HCT116 (cell line): Measurements from ENCODE around the gene GRM5. TPM values are rescaled to one million over a fixed set of nuclear protein-coding genes. Genes with fewer than 3 reads are reported as not detected.

Experiments used
- ATAC-seq: fragments of 200-7000 bp; cut with Tn5 transposase; 2 replicates; pipeline ENCODE4 v1.9.1; 2020; ENCODE audit warnings: mild to moderate bottlenecking, moderate library complexity
- BruUV-seq: library from RNA; stranded (reverse); fragments of 400-500 nt; replicated peaks from 2 replicates; lab custom pipeline; 2021; lab: Mats Ljungman, UMichigan
- CTCF ChIA-PET: fragments of 300-600 bp; sonication (Branson Sonifier 250); formaldehyde crosslinking; loops from one replicate; lab custom pipeline; 2021; ENCODE audit warnings: antibody characterized with exemption; lab: Charles Lee
- POLR2A ChIA-PET: fragments of 300-600, 350-600 bp; sonication (Branson Sonifier 250); formaldehyde crosslinking; loops from one replicate; lab custom pipeline; 2021; ENCODE audit warnings: antibody characterized with exemption; lab: Charles Lee
- RAD21 ChIA-PET, 2 experiments: fragments of 300-600 bp; sonication (Branson Sonifier 250); formaldehyde crosslinking; loops; one replicate each; lab custom pipeline; 2023; ENCODE audit warnings: low total read pairs in 2 of 2; ENCODE audit not compliant: uncharacterized antibody in 2 of 2, unreplicated experiment in 2 of 2, low non-redundant PET in 1 of 2; lab: Charles Lee
- DNase-seq: peaks from one replicate; pipeline ENCODE4 v3.0.0-alpha.2; 2010; ENCODE audit warnings: low read depth, low spot score
- H2AFZ ChIP-seq: fragments of 200-600 bp; shearing (Covaris generic), sonication (generic); 2 replicates; pipeline ENCODE4 v1.6.1; 2017; ENCODE audit warnings: low read depth, mixed run types, mixed read lengths, antibody characterized with exemption, low read length; ENCODE audit not compliant: poor library complexity, severe bottlenecking
- H3K27ac ChIP-seq: 2 replicates; pipeline ENCODE4 v1.5.1; 2012; ENCODE audit warnings: low read depth, low read length
- H3K27me3 ChIP-seq: fragments of 200-600 bp; sonication (generic); 2 replicates; pipeline ENCODE4 v1.6.1; 2016; ENCODE audit warnings: mixed run types, low read length, mixed read lengths; ENCODE audit not compliant: insufficient read depth
- H3K36me3 ChIP-seq, 2 experiments: fragments of 200-500 bp in 1 of 2; fragments of 200-600 bp in 1 of 2; sonication (Bioruptor generic) in 1 of 2; sonication (generic) in 1 of 2; 2 replicates each; pipeline versions ENCODE4 v1.5.1 to v1.6.1; 2014 to 2016; ENCODE audit warnings: low read length in 2 of 2, inconsistent platforms in 1 of 2, mixed read lengths in 1 of 2, mixed run types in 1 of 2; ENCODE audit not compliant: insufficient read depth in 2 of 2, control insufficient read depth in 1 of 2
- H3K4me1 ChIP-seq, 2 experiments: fragments of 200-600 bp in 1 of 2; sonication (generic) in 1 of 2; 2 replicates each; pipeline versions ENCODE4 v1.5.1 to v1.6.1; 2012 to 2017; ENCODE audit warnings: low read length in 2 of 2, inconsistent platforms in 1 of 2, mild to moderate bottlenecking in 1 of 2, mixed read lengths in 1 of 2, mixed run types in 1 of 2, moderate library complexity in 1 of 2; ENCODE audit not compliant: insufficient read depth in 2 of 2, control insufficient read depth in 1 of 2
- H3K4me2 ChIP-seq: fragments of 200-600 bp; sonication (generic); 2 replicates; pipeline ENCODE4 v1.6.1; 2017; ENCODE audit warnings: mixed run types, low read length, mixed read lengths
- H3K4me3 ChIP-seq, 2 experiments: fragments of 200-600 bp in 1 of 2; sonication (generic) in 1 of 2; replicated peaks in 1 of 2; 2 replicates each; pipeline ENCODE4 v1.5.1; 2011 to 2016; ENCODE audit warnings: low read length in 2 of 2, control low read depth in 1 of 2, low read depth in 1 of 2, mild to moderate bottlenecking in 1 of 2, mixed read lengths in 1 of 2, mixed run types in 1 of 2
- H3K79me2 ChIP-seq: fragments of 200-600 bp; sonication (generic); 2 replicates; pipeline ENCODE4 v1.6.1; 2017; ENCODE audit warnings: mild to moderate bottlenecking, mixed run types, low read length, moderate library complexity, mixed read lengths; ENCODE audit not compliant: insufficient read depth
- H3K9ac ChIP-seq: fragments of 200-600 bp; sonication (generic); 2 replicates; pipeline ENCODE4 v1.6.1; 2016; ENCODE audit warnings: low read length, mixed read lengths
- H3K9me2 ChIP-seq: fragments of 200-600 bp; sonication (generic), shearing (Covaris generic); 2 replicates; pipeline ENCODE4 v1.6.1; 2017; ENCODE audit warnings: mixed run types, mild to moderate bottlenecking, moderate library complexity; ENCODE audit not compliant: insufficient read depth
- H3K9me3 ChIP-seq, 2 experiments: fragments of 200-500 bp in 1 of 2; fragments of 200-600 bp in 1 of 2; sonication (Bioruptor generic) in 1 of 2; sonication (generic) in 1 of 2; 2 replicates each; pipeline ENCODE4 v1.6.1; 2014 to 2017; ENCODE audit warnings: low read length in 2 of 2, mixed read lengths in 2 of 2, inconsistent platforms in 1 of 2, low read depth in 1 of 2, mild to moderate bottlenecking in 1 of 2, mixed run types in 1 of 2, moderate library complexity in 1 of 2; ENCODE audit not compliant: control insufficient read depth in 1 of 2, insufficient read depth in 1 of 2
- H4K20me1 ChIP-seq: fragments of 200-600 bp; sonication (generic), shearing (Covaris generic); 2 replicates; pipeline ENCODE4 v1.6.1; 2017; ENCODE audit warnings: mixed run types, mild to moderate bottlenecking, moderate library complexity; ENCODE audit not compliant: insufficient read depth
- CBX3 ChIP-seq: IDR thresholded peaks from 2 replicates; pipeline ENCODE4 v1.6.1; 2012; ENCODE audit warnings: low read depth
- EGR1 ChIP-seq: IDR thresholded peaks from 2 replicates; pipeline ENCODE4 v1.6.1; 2012; ENCODE audit warnings: low read depth
- EZH2 ChIP-seq: fragments of 200-600 bp; sonication (generic); IDR thresholded peaks from 2 replicates; pipeline ENCODE4 v1.6.1; 2017; ENCODE audit warnings: antibody characterized with exemption, mixed run types
- EZH2phosphoT487 ChIP-seq: fragments of 200-600 bp; IDR thresholded peaks from 2 replicates; pipeline ENCODE4 v1.6.1; 2018; ENCODE audit warnings: antibody characterized with exemption, borderline replicate concordance
- FOSL1 ChIP-seq: IDR thresholded peaks from 2 replicates; pipeline ENCODE4 v1.6.1; 2012; ENCODE audit warnings: low read depth
- JUND ChIP-seq: IDR thresholded peaks from 2 replicates; pipeline ENCODE4 v1.6.1; 2012
- POLR2A ChIP-seq: IDR thresholded peaks from 2 replicates; pipeline ENCODE4 v1.7.0; 2011; ENCODE audit warnings: borderline replicate concordance; ENCODE audit not compliant: insufficient read depth, insufficient read length; ENCODE audit errors: extremely low read depth
- POLR2AphosphoS5 ChIP-seq: IDR thresholded peaks from 2 replicates; pipeline ENCODE4 v1.6.1; 2011; ENCODE audit warnings: mild to moderate bottlenecking, low read depth, low read length, moderate library complexity
- RAD21 ChIP-seq: IDR thresholded peaks from 2 replicates; pipeline ENCODE4 v1.6.1; 2012; ENCODE audit warnings: low read depth, mild to moderate bottlenecking
- SIN3A ChIP-seq: IDR thresholded peaks from 2 replicates; pipeline ENCODE4 v1.6.1; 2012; ENCODE audit warnings: low read depth
- TCF7L2 ChIP-seq: IDR thresholded peaks from 2 replicates; pipeline ENCODE4 v1.7.0; 2011; ENCODE audit warnings: borderline replicate concordance, inconsistent platforms; ENCODE audit not compliant: insufficient read depth, insufficient read length; ENCODE audit errors: extremely low read depth
- YY1 ChIP-seq: IDR thresholded peaks from 2 replicates; pipeline ENCODE4 v1.6.1; 2011; ENCODE audit warnings: low read length, low read depth, moderate library complexity, mild to moderate bottlenecking; ENCODE audit not compliant: insufficient replicate concordance; ENCODE audit errors: extremely low read depth
- intact Hi-C: fragments of 100-400 bp; cut with micrococcal nuclease; formaldehyde crosslinking; loops from 2 replicates; pipeline ENCODE4 v1.10.0; 2022
- total RNA-seq: library from RNA; stranded (reverse); gene quantifications from one replicate; pipeline ENCODE4 v1.2.1, GENCODE V29; 2021; ENCODE audit not compliant: unreplicated experiment
- TF ChIP-seq, protein P1 (sequence below): IDR thresholded peaks from 2 replicates; pipeline ENCODE4 v1.6.1; 2012
- TF ChIP-seq, protein P2 (sequence below), 3 experiments: fragments of 200-600 bp in 1 of 3; sonication (generic) in 1 of 3; IDR thresholded peaks in 2 of 3; conservative IDR thresholded peaks in 1 of 3; 2 replicates each; pipeline ENCODE4 v1.5.1; 2012 to 2017; ENCODE audit warnings: low read depth in 2 of 3, low read length in 2 of 3, antibody characterized with exemption in 1 of 3, borderline replicate concordance in 1 of 3, control low read depth in 1 of 3, mild to moderate bottlenecking in 1 of 3, mixed read lengths in 1 of 3, mixed run types in 1 of 3, moderate library complexity in 1 of 3; ENCODE audit not compliant: insufficient read depth in 1 of 3

GRM5 gene
- total RNA-seq, 1 experiment from 2014 or later: not detected

DNA sequence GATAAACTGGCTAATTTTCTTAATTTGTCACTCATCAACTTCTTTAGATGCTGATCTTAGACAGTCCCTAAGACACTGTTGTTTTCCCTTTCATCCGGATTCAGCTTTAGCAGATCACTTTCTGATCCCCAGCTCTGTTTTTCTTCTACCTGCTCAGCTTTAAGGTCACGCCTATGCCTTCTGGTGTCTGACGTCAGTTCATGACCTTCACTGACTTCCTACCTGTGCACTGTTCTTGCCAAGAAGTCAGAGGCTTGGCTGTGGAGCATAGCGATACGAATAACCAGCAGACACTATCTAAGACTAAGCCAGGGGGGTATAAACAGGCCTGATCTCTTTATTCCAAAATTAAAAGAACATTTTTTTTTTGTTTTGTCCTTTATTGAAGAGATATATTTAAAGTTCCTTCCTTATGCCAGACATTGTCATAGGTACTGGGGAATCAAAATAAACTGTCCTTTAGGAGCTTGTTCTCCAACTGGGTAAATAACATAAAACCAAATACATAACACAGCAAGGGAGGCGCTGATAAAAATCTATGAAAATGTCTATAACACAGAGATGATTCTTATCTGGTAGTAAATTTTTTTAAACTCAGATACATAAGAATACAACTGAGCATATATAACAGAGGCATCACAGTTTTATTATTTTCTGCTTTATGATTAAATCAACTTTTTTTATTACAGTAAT lies 376.1 kb downstream of the GRM5 start:
- CTCF ChIA-PET: no interaction called here
- Histone ChIP-seq H3K36me3 (no peaks in the 10 kb centered on the region), H3K9me3 (no peaks in the 10 kb centered on the region), H3K4me2 (no peak overlapping the region), H2AFZ (no peak overlapping the region), H4K20me1 (no peaks in the 10 kb centered on the region), H3K9me2 (no peaks in the 10 kb centered on the region), H3K4me3 (no peak overlapping the region), H3K27ac (no peak overlapping the region), H3K27me3 (no peaks in the 10 kb centered on the region), H3K79me2 (no peaks in the 10 kb centered on the region), H3K4me1 (no peaks in the 10 kb centered on the region), H3K9ac (no peak overlapping the region)
- BruUV-seq: no TSS peak
- intact Hi-C loops: no loop called here
- DNase-seq (no peak), ATAC-seq (no peak)
- POLR2A ChIA-PET: no interaction called here
- RAD21 ChIA-PET: no interaction called here
- TF ChIP-seq YY1: no peak
- TF ChIP-seq POLR2A: no peak
- TF ChIP-seq FOSL1: no peak
- TF ChIP-seq, protein P1, sequence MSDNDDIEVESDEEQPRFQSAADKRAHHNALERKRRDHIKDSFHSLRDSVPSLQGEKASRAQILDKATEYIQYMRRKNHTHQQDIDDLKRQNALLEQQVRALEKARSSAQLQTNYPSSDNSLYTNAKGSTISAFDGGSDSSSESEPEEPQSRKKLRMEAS: no peak
- TF ChIP-seq, protein P2, sequence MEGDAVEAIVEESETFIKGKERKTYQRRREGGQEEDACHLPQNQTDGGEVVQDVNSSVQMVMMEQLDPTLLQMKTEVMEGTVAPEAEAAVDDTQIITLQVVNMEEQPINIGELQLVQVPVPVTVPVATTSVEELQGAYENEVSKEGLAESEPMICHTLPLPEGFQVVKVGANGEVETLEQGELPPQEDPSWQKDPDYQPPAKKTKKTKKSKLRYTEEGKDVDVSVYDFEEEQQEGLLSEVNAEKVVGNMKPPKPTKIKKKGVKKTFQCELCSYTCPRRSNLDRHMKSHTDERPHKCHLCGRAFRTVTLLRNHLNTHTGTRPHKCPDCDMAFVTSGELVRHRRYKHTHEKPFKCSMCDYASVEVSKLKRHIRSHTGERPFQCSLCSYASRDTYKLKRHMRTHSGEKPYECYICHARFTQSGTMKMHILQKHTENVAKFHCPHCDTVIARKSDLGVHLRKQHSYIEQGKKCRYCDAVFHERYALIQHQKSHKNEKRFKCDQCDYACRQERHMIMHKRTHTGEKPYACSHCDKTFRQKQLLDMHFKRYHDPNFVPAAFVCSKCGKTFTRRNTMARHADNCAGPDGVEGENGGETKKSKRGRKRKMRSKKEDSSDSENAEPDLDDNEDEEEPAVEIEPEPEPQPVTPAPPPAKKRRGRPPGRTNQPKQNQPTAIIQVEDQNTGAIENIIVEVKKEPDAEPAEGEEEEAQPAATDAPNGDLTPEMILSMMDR (IDR thresholded peaks at IDR 0.05 in 2 of 3, conservative IDR thresholded peaks at IDR 0.05 in 1 of 3; ENCODE audit: borderline replicate concordance in 1 of 3, insufficient read depth in 1 of 3, low read depth in 2 of 3, low read length in 2 of 3): no peak
- no peak for TF ChIP-seq POLR2AphosphoS5
- TF ChIP-seq SIN3A: no peak
- TF ChIP-seq EGR1: no peak
- TF ChIP-seq RAD21: no peak
- TF ChIP-seq EZH2: no peak
- no peak for TF ChIP-seq CBX3
- TF ChIP-seq JUND: no peak
- TF ChIP-seq TCF7L2: no peak
- TF ChIP-seq EZH2phosphoT487: no peak
